ENCODE results near the gene EGFR.

EGFR gene

DNA sequence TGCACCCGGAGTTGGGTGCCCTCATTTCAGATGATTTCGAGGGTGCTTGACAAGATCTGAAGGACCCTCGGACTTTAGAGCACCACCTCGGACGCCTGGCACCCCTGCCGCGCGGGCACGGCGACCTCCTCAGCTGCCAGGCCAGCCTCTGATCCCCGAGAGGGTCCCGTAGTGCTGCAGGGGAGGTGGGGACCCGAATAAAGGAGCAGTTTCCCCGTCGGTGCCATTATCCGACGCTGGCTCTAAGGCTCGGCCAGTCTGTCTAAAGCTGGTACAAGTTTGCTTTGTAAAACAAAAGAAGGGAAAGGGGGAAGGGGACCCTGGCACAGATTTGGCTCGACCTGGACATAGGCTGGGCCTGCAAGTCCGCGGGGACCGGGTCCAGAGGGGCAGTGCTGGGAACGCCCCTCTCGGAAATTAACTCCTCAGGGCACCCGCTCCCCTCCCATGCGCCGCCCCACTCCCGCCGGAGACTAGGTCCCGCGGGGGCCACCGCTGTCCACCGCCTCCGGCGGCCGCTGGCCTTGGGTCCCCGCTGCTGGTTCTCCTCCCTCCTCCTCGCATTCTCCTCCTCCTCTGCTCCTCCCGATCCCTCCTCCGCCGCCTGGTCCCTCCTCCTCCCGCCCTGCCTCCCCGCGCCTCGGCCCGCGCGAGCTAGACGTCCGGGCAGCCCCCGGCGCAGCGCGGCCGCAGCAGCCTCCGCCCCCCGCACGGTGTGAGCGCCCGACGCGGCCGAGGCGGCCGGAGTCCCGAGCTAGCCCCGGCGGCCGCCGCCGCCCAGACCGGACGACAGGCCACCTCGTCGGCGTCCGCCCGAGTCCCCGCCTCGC, at the start of gene EGFR:
EGFR (plus strand) TSS at position 657 of the 830 bp plus-strand sequence. CDS start 261 bp downstream, outside the sequence.
- DNase-seq, result no peak

DNA sequence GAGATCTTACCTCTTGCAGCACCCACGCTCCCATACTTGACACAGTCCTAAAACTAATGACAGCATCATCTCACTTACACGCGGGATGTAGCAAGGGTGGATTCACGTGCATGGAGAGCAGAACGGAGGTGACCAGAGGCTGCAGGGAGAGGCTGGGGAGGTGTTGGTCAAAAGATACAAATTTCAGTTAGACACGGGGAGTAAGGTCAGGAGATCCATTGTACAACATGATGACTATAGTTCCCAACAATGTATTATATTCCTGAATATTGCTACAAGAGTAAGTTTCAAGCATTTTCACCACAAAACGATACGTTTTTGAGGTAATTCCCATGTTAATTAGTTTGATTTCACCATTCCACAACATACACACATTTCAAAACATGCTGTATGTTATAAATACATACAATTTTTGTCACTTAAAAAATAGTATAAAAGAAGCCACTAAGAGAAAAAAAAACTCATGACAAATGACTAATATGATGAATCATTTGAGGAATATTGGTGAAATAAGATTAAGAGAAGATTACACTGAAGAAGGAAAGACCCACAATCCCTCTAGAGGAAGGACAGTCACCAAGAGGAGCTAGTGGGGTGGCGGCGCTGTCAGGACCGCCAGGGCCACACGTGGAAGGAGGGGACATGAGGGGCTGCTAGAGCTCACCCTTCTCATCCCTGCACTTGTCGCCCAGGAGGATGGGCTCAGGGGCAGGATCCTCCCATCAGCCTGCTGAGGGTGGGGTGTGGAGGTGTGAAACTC, 49.4 kb upstream of the EGFR start:
- DNase-seq, result no peak

DNA sequence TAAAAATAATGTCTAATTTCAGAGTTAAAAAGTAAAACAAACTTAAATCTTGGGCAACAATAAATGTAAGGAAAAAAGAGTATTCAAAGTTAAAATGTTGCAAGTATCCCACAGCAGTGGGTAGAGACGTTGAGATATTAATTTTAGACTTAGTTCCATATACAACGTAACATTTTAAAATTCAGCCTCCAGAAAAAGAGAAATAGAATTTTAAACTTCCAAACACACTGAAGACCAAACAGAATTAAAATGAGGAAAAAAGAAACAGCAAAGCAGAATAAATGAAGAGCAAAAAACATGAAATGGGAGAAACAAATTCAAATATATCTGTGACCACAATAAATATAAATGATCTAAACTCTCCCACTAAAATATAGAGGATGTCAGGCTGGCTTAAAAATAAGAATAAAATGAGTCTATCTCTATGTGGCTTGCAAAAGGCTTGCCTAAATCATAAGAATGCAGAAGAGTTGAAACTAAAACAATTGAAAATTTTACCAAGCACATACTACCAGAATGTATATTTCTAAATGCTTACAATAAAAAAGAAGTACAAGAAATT, 46.0 kb upstream of the EGFR start:
- DNase-seq, result no peak

DNA sequence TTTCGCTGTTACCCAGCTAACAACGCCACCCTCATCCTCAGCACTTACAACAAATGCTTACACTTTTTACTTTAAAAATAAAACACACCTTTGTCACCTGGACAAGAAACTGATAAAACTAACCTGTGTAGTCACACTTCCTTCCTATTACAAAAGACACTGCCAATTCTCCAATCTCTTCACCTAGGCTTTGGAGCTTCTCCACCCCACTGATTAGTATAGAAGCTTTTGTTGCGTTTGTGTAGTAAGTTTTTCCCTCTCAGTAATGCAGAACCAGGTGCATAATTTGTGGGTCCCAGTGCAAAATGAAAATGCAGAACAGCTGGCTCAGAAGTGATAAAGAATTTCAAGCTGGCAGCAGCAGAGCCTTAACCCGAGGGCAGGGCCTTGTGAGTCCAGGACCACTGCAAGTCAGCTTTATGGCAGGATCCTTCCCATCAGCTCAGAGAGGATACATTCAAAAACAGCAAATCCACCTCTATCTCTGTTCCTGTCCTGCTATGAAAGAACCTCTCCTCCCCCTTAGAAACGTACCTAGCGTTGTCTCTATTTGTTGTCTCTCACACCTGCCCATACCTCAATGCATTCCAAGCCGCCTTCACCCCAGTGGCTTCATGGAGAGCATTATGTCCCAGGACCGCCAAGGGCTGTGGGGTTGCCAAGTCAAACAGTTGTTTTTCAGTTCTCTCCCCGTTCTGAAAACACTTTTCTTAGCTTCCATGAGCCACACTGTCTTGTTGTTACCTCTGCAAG, 40.3 kb upstream of the EGFR start:
- DNase-seq, result no peak

DNA sequence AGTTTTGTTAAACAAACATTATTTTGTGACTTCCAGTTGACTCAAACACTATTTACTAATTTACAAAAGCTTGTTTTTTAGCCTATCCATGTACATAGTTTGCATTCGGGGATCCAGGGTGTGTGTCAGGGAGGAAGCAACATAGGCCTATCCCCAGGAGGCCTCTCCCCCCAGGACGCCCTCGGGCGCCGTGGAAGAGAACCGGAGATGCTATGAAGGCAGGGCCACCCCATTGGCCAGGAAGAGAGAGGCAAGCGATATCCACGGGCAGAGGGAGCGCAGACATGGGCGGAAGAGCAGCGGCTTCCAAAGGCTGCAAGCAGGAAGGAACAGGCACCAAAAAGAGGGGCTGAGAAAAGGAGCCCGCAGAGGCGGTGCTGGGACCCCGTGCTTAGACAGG, 38.3 kb upstream of the EGFR start:
- DNase-seq, result no peak

DNA sequence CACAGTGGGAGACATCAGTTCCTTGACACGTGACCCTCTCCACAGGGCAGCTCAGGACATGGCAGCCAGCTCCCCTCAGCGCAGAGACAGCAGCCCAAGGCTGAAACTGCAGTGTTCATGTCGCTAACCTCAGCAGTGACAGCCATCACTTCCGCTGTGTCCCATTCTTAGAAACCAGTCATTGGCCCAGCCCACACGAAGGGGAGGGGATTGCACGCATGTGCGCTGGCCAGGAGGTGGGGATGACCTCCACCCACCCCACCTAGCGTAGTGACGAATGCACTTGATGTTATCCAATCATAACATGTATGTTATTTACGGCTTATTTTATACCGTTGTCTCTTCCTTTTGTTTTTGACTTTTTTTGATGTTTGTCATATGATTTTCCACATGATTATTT, 36.9 kb upstream of the EGFR start:
- no peak for DNase-seq

DNA sequence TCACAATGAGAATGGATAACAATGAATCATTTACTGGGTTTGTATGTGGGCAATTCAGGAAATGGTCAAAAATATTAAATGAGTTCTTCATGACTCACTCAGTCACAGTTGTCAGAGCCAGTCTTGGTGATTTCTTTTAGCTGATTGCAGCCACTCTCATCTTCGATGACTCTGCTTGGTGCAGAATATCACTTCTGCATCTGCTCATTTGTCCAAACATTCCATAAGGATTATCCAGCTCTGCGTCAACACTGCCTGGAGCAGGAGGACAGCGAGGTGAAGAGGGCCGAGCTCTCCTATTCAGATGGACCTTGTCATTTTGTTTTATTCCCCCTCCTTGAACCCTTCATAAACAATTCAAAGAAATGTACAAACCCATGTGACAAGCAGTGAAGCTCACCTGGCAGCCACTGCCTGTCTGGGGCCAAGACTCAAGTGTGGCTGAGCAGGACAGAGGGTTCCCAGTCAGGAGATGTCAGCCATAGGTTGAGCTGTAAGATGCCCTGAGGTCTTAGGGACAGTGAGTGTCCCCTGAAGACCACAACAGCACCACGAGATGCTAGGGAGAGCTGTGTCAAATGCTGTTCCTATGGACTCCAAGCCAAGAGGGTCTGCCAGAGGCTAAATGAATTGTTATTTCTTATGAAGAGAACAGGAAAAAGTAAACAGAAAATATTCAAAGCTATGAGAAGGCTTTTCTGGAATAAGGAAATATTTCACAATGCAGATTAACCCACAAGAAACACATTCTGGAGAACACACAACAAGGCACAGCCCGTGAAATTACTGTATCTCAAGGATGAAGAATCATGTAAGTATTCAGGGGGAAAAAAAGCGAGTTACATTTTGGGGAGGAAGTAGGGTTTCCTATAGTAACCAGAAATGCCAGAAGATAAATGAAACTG, 33.1 kb upstream of the EGFR start:
- DNase-seq, result no peak

DNA sequence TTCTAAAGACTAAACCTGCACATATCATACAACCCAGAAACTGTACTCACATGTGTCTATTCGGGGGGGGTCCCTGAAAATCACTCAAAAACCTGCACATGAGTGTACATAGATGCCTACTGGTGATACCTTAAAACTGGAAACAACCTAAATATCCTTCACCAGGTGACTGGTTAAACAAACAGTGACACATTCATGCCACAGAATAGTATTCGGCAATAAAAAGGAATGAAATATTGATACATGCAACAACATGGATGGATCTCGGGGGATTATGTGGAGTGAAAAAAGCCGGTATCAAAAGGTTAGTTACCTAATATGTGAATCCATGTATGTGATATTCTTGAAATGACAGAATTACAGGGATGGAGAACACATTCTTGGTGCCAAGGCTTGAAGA, 32.1 kb upstream of the EGFR start:
- no peak for DNase-seq

DNA sequence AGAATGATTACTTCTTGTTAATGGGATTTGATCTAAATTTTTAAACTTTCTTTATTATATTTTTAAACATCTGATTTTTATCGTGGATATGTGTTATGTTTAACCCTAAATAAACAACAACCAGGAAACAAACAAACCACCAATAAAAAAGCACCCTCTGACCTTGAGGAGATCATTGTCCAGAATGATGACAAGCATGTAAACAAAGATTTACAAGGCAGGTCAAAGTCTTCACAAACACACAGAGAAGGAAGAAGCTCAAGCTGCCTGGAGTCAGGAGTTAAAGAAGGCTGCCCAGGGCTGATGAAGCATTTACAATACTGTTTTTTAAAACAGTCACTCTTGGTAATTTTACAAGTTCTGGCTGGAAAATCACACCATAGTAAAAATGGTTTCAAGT, 31.0 kb upstream of the EGFR start:
- DNase-seq, result no peak

DNA sequence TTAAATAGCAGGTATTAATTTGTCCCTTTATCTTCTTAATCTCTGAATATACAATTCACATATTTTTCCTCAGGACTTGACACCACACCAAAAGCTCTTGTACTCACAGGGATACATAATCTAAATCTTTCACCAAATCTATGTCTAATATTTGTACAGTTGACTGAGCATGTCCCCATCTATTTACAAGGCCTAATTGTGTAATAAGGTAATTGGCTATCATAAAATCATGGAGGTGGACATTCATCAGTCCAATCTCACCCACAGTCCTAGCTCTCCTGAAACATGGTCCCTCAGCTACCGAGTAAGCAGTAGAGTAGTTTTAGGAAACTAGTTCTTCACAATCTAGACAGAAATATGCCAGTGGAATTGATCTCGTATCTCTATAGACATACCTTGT, 30.3 kb upstream of the EGFR start:
- no peak for DNase-seq

DNA sequence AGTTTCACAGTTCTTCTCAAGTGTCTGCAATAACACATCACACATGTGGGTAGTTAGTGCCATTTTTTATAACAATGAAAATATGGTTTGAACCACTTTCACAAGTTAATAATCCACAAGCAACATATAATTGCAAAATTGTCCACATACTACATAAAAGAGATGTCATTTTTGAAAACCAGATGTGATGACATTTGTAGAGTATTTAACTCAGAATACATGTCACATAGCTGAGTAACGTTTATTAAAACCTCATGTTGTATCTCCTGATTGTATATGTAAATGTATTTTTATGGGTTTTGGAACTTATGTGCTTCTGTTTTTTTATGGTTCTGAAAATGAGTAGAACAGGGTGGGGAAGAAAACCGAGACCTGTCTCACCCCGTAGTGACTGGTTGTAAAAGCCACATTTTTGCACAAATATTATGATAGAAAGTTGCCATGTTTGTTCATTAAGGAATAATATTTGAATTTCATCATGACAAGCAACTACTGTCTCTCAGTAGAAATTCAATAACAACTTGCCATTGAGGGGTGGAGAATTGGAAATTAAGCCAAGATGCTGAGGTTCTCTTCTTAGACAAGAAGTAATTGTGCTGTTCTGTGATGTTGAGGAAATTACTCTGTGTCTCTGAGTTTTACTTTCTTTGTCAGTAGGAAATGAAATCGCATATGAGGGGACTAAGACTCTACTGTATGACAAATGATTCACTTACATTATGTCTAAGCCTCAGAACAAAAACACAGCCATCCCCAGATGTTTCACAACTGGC, 29.2 kb upstream of the EGFR start:
- no peak for DNase-seq

DNA sequence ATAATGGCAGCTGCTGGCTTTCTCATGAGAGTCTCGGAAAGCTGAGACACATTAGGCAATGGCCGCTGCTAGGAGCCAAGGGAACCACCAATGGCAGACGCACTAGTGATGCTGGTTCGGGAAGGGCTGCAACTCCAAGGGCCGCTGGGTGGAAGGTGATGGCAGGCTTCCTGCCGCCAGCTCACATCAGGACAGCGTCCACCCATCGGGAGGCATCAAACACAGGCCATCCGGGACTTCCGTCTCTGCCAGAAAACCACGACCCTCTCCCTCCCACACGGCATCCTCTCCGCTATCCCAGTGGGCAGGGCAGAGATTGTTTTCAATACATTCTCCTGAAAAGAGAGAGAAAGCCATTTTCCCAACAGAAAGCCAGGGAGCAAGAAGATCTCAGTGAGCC, 27.5 kb upstream of the EGFR start:
- no peak for DNase-seq

DNA sequence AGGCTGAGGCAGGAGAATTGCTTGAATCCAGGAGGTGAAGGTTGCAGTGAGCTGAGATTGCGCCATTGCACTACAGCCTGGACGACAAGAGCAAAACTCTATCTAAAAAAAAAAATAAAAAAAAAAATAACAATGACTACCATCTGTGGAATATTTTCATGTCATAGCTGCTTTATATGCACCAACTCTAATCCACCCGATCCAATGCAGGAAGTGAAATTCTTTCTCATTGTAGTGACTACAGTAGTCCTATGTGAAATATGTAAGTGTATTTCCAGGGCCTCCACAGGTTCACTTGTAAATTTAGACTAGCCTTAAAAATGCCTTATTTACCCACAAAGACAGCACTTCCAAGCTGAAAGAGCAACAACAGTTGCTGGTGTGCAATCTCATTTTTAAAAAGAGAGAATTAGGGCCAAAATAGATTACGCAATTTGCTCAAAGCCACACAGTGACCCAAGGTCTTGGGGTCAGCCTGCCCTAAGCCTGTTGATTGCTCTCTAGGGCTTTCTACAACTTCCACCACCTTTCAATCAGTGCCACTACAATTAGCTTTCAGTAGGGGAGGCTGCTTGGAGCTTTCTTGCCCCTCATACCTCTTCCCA, 25.8 kb upstream of the EGFR start:
- DNase-seq, result no peak

DNA sequence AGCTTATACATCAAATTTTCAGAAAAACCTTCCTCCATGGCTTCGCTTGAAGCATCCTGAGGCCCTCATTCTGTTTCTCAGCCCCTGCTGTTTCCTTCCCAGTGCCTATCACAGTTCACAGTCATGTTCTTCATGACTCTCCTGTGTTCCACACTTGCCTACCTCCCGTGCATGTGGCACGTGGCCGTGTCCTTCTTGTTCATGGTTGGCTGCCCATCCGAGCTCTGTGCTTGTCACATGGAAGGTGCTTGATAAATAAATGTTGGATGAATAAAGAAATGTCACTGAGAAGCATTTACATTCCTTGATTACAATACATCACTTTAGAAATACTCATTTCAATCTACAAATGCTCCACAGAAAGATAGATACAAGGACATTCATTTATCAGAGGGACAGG, 23.7 kb upstream of the EGFR start:
- no peak for DNase-seq

DNA sequence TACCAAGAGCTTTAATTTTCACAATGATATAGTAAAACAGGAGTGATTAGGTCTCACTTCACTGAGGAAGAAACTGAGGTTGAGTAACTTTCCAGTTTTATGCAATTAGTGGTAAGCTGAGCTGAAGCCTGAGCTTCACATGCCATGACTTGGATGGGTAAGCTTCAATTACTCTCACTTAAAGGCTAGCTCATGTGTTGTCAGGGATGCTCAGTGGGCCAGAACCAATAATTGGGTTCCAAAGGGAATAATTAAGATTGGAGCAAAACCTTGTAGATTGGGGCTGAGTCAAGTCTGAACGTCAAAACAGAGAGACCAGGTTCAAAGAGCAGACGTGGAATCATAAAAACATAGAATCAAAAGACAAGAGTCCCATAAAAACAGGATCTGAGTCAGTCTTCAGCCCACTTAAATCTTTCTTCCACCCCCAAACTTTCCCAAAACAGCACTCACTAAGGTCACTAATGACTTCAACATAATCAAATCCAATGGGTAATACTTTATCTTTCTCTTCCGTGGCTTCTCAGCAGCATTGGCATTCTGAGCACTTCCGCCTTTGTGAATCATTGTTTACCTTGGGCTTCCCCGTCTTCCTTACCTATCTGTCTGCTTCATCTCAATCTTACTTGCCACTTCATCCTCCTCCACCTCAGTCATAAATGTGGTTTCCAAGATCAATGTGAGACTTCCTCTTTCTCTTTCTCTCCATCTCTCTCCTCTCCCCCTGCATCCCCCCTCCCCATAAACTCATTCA, 23.0 kb upstream of the EGFR start:
- no peak for DNase-seq

DNA sequence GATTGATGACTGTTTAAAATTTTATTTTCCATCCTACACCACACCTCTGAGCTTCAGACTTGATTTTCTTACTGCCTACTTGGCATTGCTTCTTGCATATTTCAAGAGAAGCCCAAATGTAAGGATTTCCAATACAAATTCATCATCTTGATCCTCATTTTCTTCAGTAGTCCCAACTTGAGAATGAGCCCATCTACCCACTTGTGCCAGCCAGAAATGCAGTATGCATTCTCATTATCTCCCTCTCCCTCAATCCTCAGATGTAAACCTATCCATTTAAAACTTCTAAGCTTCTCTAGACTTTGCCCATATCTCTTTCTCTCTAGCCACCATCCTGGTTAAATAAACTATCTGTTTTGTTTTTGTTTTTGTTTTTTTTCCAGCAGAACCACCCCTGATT, 22.4 kb upstream of the EGFR start:
- no peak for DNase-seq

DNA sequence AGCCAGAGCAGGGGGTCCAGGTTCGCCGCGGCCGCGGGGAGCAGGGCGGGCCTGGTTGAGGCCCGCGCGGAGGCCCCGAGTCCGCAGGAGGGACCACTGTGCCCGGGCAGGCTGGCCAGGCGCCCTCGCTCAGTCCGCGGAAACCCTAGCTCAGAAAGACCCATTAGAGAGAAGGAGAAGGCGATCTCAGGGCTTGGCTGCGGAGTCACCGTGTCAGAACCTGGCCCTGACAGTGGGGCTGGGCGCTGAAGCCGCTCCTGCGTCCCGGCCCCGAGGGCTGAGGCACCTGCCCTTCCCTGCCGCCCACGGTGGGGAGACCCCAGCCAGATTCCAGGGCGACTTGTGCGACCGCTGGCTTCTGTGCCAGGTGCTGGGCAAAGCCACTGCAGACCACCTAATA, 14.2 kb upstream of the EGFR start:
- DNase-seq, result no peak

DNA sequence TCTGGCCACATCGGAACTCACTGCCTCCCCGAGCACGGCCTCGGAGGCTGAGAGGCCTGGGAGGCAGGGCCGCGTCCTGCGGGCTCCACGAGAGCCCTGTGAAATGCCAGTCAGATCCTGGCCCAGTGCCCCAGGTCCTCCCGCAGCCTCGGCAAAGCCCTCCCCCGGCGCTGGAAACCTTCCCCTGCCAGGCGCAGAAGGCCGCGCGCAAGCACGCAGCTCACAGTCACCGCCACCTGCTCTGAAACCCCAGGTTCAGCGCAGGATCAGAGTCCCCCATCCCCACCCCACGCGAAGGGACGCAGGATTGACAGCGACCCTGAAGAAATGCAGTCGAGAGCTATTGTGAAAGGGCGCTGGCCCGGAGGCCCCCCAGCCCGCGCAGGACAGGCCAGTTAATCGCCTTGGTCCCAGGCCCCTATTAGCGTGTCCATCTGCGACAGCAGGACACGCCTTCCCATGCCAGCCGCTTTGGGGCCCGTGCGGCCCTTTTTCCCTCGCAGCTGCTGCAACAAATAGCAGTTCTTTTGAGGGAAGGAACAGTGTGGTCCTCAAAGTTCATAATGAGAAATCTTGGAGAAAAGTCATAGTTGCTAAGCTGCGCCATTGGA, 13.5 kb upstream of the EGFR start:
- DNase-seq, result no peak

DNA sequence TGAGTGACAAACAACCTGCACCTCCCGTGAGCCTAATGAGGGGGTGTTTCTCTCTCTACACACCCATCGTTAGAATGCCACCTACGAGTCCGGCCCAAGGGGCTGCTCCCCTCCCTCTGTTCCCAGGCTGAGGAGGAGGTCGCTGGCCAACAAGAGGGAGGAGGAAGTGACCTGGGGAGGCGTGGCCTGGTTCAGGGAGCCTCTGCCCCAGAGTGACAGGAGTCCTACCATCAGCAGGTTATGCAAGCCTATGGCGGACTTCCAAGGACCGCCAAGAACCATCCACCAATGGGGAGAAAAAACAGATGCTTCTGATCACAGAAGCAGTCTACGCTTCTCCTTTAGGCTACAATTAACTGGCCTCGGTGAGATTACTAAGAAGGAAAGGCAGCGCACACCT, 12.3 kb upstream of the EGFR start:
- DNase-seq, result no peak

DNA sequence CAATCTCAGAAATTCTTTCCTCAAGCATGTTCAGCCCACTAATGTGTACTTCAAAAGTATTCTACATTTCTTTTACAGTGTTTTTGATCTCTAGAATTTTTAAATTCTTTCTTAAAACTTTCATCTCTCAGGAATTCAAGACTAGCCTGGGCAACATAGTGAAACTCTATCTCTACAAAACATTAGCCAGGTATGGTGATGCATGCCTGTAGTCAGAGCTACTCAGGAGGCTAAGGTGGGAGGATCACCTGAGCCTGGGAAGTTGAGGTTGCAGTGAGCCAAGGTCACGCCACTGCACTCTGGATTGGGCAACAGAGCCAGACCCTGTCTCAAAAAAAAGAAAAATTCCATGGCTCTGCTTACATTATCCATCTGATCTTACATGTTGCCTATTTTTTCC, 5.0 kb upstream of the EGFR start:
- no peak for DNase-seq
